Uterus (tissue), 4 donors: Measurements from ENCODE around the gene TMEM245. TPM values are rescaled to one million over a fixed set of nuclear protein-coding genes. Genes with fewer than 3 reads are reported as not detected.
A peak's percentile ranks its signal among the peaks of the same experiment; 100 is the strongest.

ENCODE experiments used
- DNase-seq, 2 donors: peaks; one replicate each; pipeline ENCODE4 v3.0.0-alpha.2; 2019 to 2020
- H3K27ac ChIP-seq, 2 donors: fragments of 200-600 bp; sonication (generic); 1 replicate in 1 of 2; 2 replicates in 1 of 2; pipeline ENCODE4 v1.5.1; 2016 to 2018
- H3K27me3 ChIP-seq, 2 donors: fragments of 200-600 bp; sonication (generic); one replicate each; pipeline ENCODE4 v1.5.1; 2018 to 2019; ENCODE audit warnings: control low read depth in 1 of 2
- H3K36me3 ChIP-seq, 2 donors: fragments of 200-600 bp; sonication (generic); one replicate each; pipeline ENCODE4 v1.5.1; 2019; ENCODE audit warnings: control low read depth in 1 of 2
- H3K4me1 ChIP-seq, 2 donors: fragments of 200-600 bp; sonication (generic); one replicate each; pipeline ENCODE4 v1.5.1; 2018 to 2019; ENCODE audit warnings: control low read depth in 1 of 2
- H3K4me3 ChIP-seq, 2 donors: fragments of 200-600 bp; sonication (generic); 1 replicate in 1 of 2; 2 replicates in 1 of 2; pipeline ENCODE4 v1.5.1; 2018 to 2019; ENCODE audit warnings: mild to moderate bottlenecking in 1 of 2
- H3K9me3 ChIP-seq, 2 donors: fragments of 200-600 bp; sonication (generic); one replicate each; pipeline ENCODE4 v1.5.1; 2019; ENCODE audit warnings: control low read depth in 1 of 2
- CTCF ChIP-seq, 4 experiments: fragments of 200-600 bp in 2 of 4; fragments of 450-650 bp in 2 of 4; sonication (generic) in 2 of 4; IDR thresholded peaks; one replicate each; pipeline ENCODE4 v1.5.1; 2016 to 2019; ENCODE audit warnings: antibody characterized with exemption in 4 of 4, mild to moderate bottlenecking in 2 of 4, moderate library complexity in 1 of 4
- POLR2A ChIP-seq, 2 donors: fragments of 450-650 bp; IDR thresholded peaks; one replicate each; pipeline ENCODE4 v1.6.1; 2016; ENCODE audit warnings: antibody characterized with exemption in 2 of 2, mild to moderate bottlenecking in 1 of 2, moderate library complexity in 1 of 2
- intact Hi-C: fragments of 100-400 bp; cut with DNase I; formaldehyde crosslinking; loops from one replicate; pipeline ENCODE4 v1.15.1; 2023; ENCODE audit warnings: low total_unique reads
- total RNA-seq, 4 donors: library from RNA; depleted of rRNA in 3 of 4; stranded (reverse); fragments of >200 nt in 3 of 4; gene quantifications; one replicate each; pipeline versions ENCODE4 v1.1.0 to v1.2.4, GENCODE V29; 2014 to 2023
- donor health status: DM: yes; HTN: yes; CAD: no.

The TMEM245 gene
- total RNA-seq, 4 donors from 2014 or later, result 59.7 to 80.0 (median 76.0) TPM

- TF ChIP-seq POLR2A (IDR thresholded peaks at IDR 0.05) (no peak), CTCF (IDR thresholded peaks at IDR 0.05) (no peak)
- no peaks in the 10 kb centered on the region for H3K36me3 ChIP-seq
- H3K27ac ChIP-seq, result peak overlapping the region; percentile 78 to 87
- H3K9me3 ChIP-seq, result no peaks in the 10 kb centered on the region
- intact Hi-C loops, result no loop called here
- no peak for DNase-seq
- H3K4me3 ChIP-seq, result no peak overlapping the region
- peaks cover 5% of the 10 kb centered on the region in 2 donors for H3K4me1 ChIP-seq
- no peaks in the 10 kb centered on the region for H3K27me3 ChIP-seq
Measured at GRCh38 chr9:109113892-109114609, 5.7 kb downstream of the TMEM245 start.

GRCh38 chr9:109113254-109113653 lies 6.5 kb downstream of the TMEM245 start:
- H3K27me3 ChIP-seq, result no peaks in the 10 kb centered on the region
- no peaks in the 10 kb centered on the region for H3K36me3 ChIP-seq
- intact Hi-C loops, result no loop called here
- no peak for TF ChIP-seq POLR2A (IDR thresholded peaks at IDR 0.05)
- TF ChIP-seq CTCF (IDR thresholded peaks at IDR 0.05), result no peak
- H3K9me3 ChIP-seq, result no peaks in the 10 kb centered on the region
- DNase-seq, result no peak
- H3K4me1 ChIP-seq, result peaks cover 5% of the 10 kb centered on the region in 2 donors
- H3K4me3 ChIP-seq, result no peak overlapping the region
- peak overlapping the region; percentile 78 to 87 for H3K27ac ChIP-seq

GRCh38 chr9:109110329-109111021 lies 9.3 kb downstream of the TMEM245 start:
- Histone ChIP-seq H3K27ac (peak overlapping the region; percentile 78 to 87), H3K9me3 (no peaks in the 10 kb centered on the region), H3K4me3 (no peak overlapping the region), H3K4me1 (peaks cover 0 to 5% of the 10 kb centered on the region in 2 donors), H3K36me3 (no peaks in the 10 kb centered on the region), H3K27me3 (no peaks in the 10 kb centered on the region)
- DNase-seq, result no peak
- intact Hi-C loops, result no loop called here
- TF ChIP-seq POLR2A (IDR thresholded peaks at IDR 0.05) (no peak), CTCF (IDR thresholded peaks at IDR 0.05) (no peak)

- TF ChIP-seq CTCF (IDR thresholded peaks at IDR 0.05) (no peak), POLR2A (IDR thresholded peaks at IDR 0.05) (no peak)
- no peaks in the 10 kb centered on the region for H3K27me3 ChIP-seq
- intact Hi-C loops, result no loop called here
- DNase-seq, result no peak
- H3K4me3 ChIP-seq, result no peak overlapping the region
- H3K36me3 ChIP-seq, result no peaks in the 10 kb centered on the region
- H3K9me3 ChIP-seq, result no peaks in the 10 kb centered on the region
- peaks cover 0 to 5% of the 10 kb centered on the region in 2 donors for H3K4me1 ChIP-seq
- peak overlapping the region; percentile 78 to 87 for H3K27ac ChIP-seq
Measured at GRCh38 chr9:109109967-109110328, 9.8 kb downstream of the TMEM245 start.

GRCh38 chr9:109108318-109108717 lies 11.4 kb downstream of the TMEM245 start:
- DNase-seq, result no peak
- no peaks in the 10 kb centered on the region for H3K36me3 ChIP-seq
- peak overlapping the region; percentile 78 to 87 for H3K27ac ChIP-seq
- peaks cover 0 to 5% of the 10 kb centered on the region in 2 donors for H3K4me1 ChIP-seq
- intact Hi-C loops, result no loop called here
- no peaks in the 10 kb centered on the region for H3K9me3 ChIP-seq
- no peak overlapping the region for H3K4me3 ChIP-seq
- H3K27me3 ChIP-seq, result no peaks in the 10 kb centered on the region
- TF ChIP-seq POLR2A (IDR thresholded peaks at IDR 0.05), result no peak
- no peak for TF ChIP-seq CTCF (IDR thresholded peaks at IDR 0.05)
